ENCODE data around the gene MCTP1. TPM values are rescaled to one million over a fixed set of nuclear protein-coding genes. Genes with fewer than 3 reads are reported as not detected.
"Not testable (repeated sequence)": the region's sequence is repeated elsewhere in the genome, so short reads cannot be mapped to it uniquely, and the experiment has no call there.

Gene MCTP1
- total RNA-seq, 2 donors from 2014 or later: 0.28 to 1.2 TPM

DNA sequence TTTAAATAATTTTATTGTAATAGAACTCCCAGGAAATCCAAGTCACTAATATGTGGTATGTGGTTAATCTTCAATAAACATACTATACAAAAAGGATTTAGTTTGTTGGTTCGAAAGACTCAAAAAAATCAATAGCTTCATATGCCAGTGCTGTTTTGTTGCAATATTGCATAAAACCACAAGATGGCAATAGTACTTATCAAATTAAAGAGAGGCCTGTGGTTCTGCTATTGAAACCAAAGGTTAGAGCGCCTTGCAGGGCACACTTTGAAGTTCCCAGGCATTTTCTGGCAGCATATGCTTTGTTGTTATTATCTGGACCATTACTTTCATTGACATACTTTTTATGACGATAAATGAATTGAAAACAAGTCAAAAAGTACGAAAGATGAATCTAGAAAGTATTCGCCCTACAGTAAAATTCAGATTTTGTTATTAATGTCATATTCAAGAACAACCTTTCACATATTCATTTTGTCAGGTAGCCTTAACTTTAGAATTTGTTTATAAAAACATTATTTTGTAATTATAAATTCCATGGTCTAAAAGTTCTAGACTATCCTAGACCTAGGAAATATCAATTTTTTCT is 316.3 kb downstream of the MCTP1 start:
- peak in 1 of 2 donors; percentile 21 for DNase-seq
- H3K27me3 Mint-ChIP-seq (ENCODE audit: low read depth): peaks cover 6% of the 10 kb centered on the region
- no peak overlapping the region for H3K4me3 Mint-ChIP-seq
- no peaks in the 10 kb centered on the region for H3K9me3 Mint-ChIP-seq
- H3K27ac Mint-ChIP-seq: no peak overlapping the region
- H3K36me3 Mint-ChIP-seq (ENCODE audit: insufficient read depth in 2 of 2): no peaks in the 10 kb centered on the region
- H3K4me1 Mint-ChIP-seq (ENCODE audit: low read depth): no peaks in the 10 kb centered on the region
- ATAC-seq (replicated peaks in 1 of 2): peak; percentile 39 to 46

DNA sequence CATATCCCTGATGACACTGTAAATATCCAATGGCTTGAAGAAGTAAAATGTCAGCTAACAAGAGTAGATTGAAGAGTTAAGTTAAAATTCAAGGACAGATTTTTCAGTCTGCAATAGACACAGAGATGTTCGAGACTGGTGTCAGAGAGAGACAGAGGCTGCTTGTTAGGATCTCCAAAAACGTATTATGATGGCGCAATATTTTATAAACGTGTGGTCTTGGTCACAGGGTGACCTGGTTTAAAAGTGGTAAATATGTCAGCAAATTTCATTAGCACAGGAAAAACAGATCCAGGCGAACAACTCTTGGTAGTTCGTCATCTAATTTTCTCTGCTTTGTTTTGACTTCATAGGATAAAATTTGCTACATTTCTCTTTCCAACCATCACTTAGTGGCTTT is 317.4 kb downstream of the MCTP1 start:
- DNase-seq (no peak), ATAC-seq (replicated peaks in 1 of 2) (no peak)
- no peaks in the 10 kb centered on the region for H3K4me1 Mint-ChIP-seq (ENCODE audit: low read depth)
- no peaks in the 10 kb centered on the region for H3K27me3 Mint-ChIP-seq (ENCODE audit: low read depth)
- H3K27ac Mint-ChIP-seq: no peak overlapping the region
- no peaks in the 10 kb centered on the region for H3K36me3 Mint-ChIP-seq (ENCODE audit: insufficient read depth in 2 of 2)
- no peaks in the 10 kb centered on the region for H3K9me3 Mint-ChIP-seq
- no peak overlapping the region for H3K4me3 Mint-ChIP-seq

DNA sequence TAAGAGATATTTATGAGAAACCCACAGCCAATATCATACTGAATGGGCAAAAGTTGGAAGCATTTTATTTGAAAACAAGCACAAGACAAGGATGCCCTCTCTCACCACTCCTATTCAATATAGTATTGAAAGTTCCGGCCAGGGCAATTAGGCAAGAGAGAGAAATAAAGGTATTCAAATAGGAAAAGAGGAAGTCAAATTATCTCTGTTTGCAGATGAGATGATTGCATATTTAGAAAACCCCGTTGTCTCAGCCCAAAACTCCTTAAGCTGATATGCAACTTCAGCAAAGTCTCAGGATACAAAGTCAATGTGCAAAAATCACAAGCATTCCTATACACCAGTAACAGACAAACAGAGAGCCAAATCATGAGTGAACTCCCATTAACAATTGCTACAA is 325.6 kb downstream of the MCTP1 start:
- H3K4me3 Mint-ChIP-seq; H3K36me3 Mint-ChIP-seq (ENCODE audit: insufficient read depth in 2 of 2); ATAC-seq (replicated peaks in 1 of 2); DNase-seq; H3K27me3 Mint-ChIP-seq (ENCODE audit: low read depth); H3K4me1 Mint-ChIP-seq (ENCODE audit: low read depth); H3K27ac Mint-ChIP-seq: not testable (repeated sequence)
- peaks cover 10 to 15% of the 10 kb centered on the region in 2 donors for H3K9me3 Mint-ChIP-seq

DNA sequence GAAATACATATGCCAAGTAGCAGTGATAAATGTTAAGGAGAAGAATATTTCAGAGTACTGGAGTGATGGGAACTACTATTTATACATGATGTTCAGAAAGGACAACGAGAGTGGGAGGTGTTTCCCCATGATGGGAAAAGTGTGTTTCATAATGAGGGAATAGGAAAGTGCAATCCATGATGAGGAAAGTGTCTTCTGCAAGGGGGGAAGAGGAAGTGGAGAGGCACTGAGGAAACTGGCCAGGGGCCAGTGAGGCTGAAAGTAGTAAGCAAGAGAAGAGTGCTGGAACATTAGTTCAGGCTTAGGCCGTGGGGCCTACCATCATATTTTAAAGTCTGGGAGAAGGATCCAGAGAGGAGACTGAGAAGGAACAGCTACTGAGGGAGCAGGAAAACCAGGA is 339.2 kb downstream of the MCTP1 start:
- no peaks in the 10 kb centered on the region for H3K27me3 Mint-ChIP-seq (ENCODE audit: low read depth)
- no peaks in the 10 kb centered on the region for H3K9me3 Mint-ChIP-seq
- H3K4me3 Mint-ChIP-seq: no peak overlapping the region
- H3K27ac Mint-ChIP-seq: no peak overlapping the region
- no peak for ATAC-seq (replicated peaks in 1 of 2)
- DNase-seq: no peak
- no peaks in the 10 kb centered on the region for H3K4me1 Mint-ChIP-seq (ENCODE audit: low read depth)
- no peaks in the 10 kb centered on the region for H3K36me3 Mint-ChIP-seq (ENCODE audit: insufficient read depth in 2 of 2)

DNA sequence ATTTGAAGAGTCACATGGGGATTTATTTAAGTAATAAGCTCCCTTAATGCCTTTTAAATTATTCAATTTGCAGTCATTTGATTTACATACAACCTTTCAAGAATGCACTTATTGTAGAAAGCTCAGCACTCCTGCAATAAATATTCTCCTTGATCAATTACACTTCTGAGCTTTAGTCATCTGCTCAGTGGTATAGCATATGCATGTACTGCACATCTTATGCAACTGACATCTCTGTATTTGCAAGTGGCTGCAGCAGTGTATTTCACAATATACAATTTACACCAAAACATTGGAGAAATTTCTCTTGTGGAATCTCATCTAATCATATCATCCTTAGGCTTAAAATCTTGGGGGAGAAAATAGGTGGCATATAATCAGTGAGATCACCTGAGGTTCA is 340.7 kb downstream of the MCTP1 start:
- Mint-ChIP-seq H3K4me1 (ENCODE audit: low read depth) (no peaks in the 10 kb centered on the region), H3K36me3 (ENCODE audit: insufficient read depth in 2 of 2) (no peaks in the 10 kb centered on the region), H3K4me3 (no peak overlapping the region), H3K9me3 (no peaks in the 10 kb centered on the region), H3K27ac (no peak overlapping the region), H3K27me3 (ENCODE audit: low read depth) (no peaks in the 10 kb centered on the region)
- ATAC-seq (replicated peaks in 1 of 2): no peak
- no peak for DNase-seq

DNA sequence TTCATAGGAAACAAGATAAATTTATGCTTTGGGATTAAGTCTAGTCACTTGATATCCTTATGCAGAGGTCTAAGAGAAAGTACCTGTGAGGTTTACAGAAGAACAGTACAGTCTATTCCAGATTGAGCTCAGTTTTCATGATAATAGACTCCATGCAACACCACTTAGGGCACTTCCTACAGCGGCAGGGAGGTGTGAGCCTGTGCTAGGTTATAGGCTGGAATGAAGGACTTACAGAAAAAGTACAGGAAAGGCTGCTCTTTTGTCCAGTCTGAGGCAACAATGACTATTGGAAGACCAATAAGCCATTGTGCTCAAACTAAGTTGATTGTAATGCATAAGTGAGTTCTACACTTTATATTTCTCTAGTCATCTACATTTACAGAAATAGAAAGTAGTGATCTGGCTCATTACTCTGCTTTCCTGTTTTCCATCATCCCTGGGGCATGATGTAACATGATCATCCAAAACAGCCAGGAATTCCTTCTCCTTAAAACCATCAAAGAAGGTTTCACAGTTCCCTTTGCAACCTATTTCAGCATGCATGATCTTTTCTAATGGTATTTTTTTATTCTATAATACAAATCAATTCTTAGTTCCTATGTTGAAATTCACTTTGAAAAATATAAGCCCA is 343.7 kb downstream of the MCTP1 start:
- no peak overlapping the region for H3K27ac Mint-ChIP-seq
- DNase-seq (no peak), ATAC-seq (replicated peaks in 1 of 2) (no peak)

DNA sequence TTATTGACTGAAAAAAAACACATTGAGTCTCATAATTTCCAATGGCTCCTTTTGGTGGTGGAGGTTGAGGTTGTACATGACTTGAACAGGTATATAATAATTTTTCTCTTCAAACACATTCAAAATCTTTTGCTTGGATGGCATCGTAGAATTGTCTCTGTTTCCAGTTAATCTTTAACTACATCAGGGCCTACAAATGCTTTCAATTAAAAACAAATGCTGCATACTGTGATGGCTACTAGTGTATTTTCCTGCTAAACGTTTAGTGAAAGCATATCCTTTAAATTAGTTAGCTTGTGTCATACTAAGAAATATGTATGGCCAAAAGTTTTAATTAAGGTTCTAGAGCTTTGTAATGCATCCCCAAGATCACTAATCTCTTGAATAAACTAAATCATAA is 352.6 kb downstream of the MCTP1 start:
- DNase-seq (no peak), ATAC-seq (replicated peaks in 1 of 2) (no peak)
- H3K27ac Mint-ChIP-seq: no peak overlapping the region
- no peaks in the 10 kb centered on the region for H3K9me3 Mint-ChIP-seq
- no peaks in the 10 kb centered on the region for H3K27me3 Mint-ChIP-seq (ENCODE audit: low read depth)
- no peaks in the 10 kb centered on the region for H3K36me3 Mint-ChIP-seq (ENCODE audit: insufficient read depth in 2 of 2)
- H3K4me3 Mint-ChIP-seq: no peak overlapping the region
- H3K4me1 Mint-ChIP-seq (ENCODE audit: low read depth): no peaks in the 10 kb centered on the region

More for the DNA sequence above, 343.7 kb downstream of the MCTP1 start:
- Mint-ChIP-seq H3K36me3 (ENCODE audit: insufficient read depth in 2 of 2) (no peaks in the 10 kb centered on the region), H3K4me1 (ENCODE audit: low read depth) (no peaks in the 10 kb centered on the region), H3K4me3 (no peak overlapping the region), H3K9me3 (no peaks in the 10 kb centered on the region), H3K27me3 (ENCODE audit: low read depth) (no peaks in the 10 kb centered on the region)

DNA sequence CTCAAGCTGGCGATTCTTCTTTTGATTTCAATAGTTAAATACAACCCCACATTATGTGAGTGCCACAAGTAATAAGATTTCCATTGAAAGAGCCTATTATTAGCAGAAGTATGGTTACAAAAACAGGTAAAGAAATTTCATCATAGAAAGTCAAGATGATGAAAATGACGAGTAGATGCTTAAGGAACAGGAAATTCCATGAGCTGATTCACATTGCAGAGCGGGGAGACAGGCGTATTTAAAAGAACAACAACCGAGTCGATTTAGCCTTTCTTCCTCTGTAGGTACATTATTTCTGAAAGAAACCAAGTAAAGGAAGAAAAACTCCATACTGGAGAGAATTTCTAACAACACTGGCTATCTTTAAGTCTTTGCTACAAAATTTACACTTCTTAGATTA is 356.0 kb downstream of the MCTP1 start:
- DNase-seq: no peak
- Mint-ChIP-seq H3K36me3 (ENCODE audit: insufficient read depth in 2 of 2) (no peaks in the 10 kb centered on the region), H3K4me1 (ENCODE audit: low read depth) (no peaks in the 10 kb centered on the region), H3K9me3 (no peaks in the 10 kb centered on the region), H3K4me3 (no peak overlapping the region), H3K27me3 (ENCODE audit: low read depth) (no peaks in the 10 kb centered on the region), H3K27ac (no peak overlapping the region)
- ATAC-seq (replicated peaks in 1 of 2): no peak

DNA sequence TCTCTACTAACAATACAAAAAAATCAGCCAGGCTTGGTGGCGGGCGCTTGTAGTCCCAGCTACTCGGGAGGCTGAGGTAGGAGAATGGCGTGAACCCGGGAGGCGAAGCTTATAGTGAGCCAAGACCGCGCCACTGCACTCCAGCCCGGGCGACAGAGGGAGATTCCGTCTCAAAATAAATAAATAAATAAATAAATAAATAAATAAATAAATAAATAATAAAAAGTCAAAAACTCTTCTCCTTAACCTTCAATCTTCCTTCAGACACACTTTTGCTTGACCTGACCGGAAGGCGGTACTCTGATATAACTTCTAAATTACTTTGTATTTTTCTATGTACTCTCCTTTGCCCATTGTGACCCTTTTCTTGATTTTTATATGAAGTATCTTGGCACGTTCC is 364.3 kb downstream of the MCTP1 start:
- no peaks in the 10 kb centered on the region for H3K4me1 Mint-ChIP-seq (ENCODE audit: low read depth)
- DNase-seq: no peak
- no peaks in the 10 kb centered on the region for H3K9me3 Mint-ChIP-seq
- no peaks in the 10 kb centered on the region for H3K36me3 Mint-ChIP-seq (ENCODE audit: insufficient read depth in 2 of 2)
- H3K27ac Mint-ChIP-seq: no peak overlapping the region
- no peak overlapping the region for H3K4me3 Mint-ChIP-seq
- no peaks in the 10 kb centered on the region for H3K27me3 Mint-ChIP-seq (ENCODE audit: low read depth)
- no peak for ATAC-seq (replicated peaks in 1 of 2)

DNA sequence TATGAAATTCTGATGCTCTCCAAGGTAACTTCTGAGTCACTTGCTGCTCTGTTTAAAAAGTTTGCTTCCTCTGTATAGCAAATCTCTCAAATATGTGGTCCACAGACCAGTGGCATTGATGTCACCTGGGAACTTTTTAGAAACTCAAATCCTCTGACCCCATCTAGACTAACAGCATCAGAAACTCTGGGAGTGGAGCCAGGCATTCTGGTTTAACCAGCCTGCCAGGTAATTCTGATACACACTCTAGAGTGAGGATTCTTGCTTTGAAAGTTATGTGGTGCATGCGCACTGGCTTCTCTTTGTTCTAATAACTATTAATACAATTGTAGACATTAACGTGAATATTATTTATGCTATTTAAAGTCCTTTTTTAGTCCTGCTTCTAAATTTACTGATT is 368.3 kb downstream of the MCTP1 start:
- DNase-seq (no peak), ATAC-seq (replicated peaks in 1 of 2) (no peak)
- Mint-ChIP-seq H3K27ac (no peak overlapping the region), H3K4me3 (no peak overlapping the region), H3K27me3 (ENCODE audit: low read depth) (no peaks in the 10 kb centered on the region), H3K36me3 (ENCODE audit: insufficient read depth in 2 of 2) (no peaks in the 10 kb centered on the region), H3K9me3 (no peaks in the 10 kb centered on the region), H3K4me1 (ENCODE audit: low read depth) (no peaks in the 10 kb centered on the region)

DNA sequence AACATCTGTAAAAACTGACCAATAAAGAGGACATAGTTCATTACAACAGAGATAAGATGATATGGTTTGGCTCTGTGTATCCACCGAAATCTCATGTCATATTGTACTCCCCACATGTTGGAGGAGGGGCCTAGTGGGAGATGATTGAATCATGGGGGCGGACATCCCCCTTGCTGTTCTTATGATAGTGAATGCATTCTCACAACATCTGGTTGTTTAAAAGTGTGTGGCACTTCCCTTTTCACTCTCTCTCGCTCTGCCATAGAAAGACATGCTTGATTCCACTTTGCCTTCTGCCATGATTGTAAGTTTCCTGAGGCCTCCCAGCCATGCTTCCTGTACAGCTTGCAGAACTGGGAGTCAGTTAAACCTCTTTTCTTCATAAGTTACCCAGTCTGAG is 373.6 kb downstream of the MCTP1 start:
- Mint-ChIP-seq H3K36me3 (ENCODE audit: insufficient read depth in 2 of 2) (no peaks in the 10 kb centered on the region), H3K4me3 (no peak overlapping the region), H3K27ac (no peak overlapping the region), H3K9me3 (no peaks in the 10 kb centered on the region), H3K4me1 (ENCODE audit: low read depth) (no peaks in the 10 kb centered on the region), H3K27me3 (ENCODE audit: low read depth) (no peaks in the 10 kb centered on the region)
- no peak for ATAC-seq (replicated peaks in 1 of 2)
- DNase-seq: no peak

DNA sequence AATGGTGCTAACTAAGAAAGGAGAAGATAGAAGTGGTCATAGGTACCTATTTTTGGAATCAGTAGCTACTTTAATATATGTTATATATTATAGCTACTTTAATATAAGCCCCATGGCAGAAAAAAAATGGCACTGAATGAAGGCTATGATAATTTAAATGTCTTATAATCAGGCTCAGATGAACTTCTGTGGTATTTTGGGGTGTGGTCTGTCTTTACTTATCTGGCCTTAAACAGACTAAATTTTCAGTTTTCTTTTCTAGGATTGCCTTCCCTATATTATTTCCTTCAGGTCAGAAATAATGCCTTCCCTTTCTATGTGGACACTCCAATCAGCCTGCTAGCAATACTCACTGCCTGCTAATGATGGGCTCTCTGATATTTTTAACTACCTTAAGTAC is 374.2 kb downstream of the MCTP1 start:
- H3K36me3 Mint-ChIP-seq (ENCODE audit: insufficient read depth in 2 of 2): no peaks in the 10 kb centered on the region
- no peaks in the 10 kb centered on the region for H3K9me3 Mint-ChIP-seq
- H3K27ac Mint-ChIP-seq: no peak overlapping the region
- DNase-seq (no peak), ATAC-seq (replicated peaks in 1 of 2) (no peak)
- no peak overlapping the region for H3K4me3 Mint-ChIP-seq
- no peaks in the 10 kb centered on the region for H3K4me1 Mint-ChIP-seq (ENCODE audit: low read depth)
- H3K27me3 Mint-ChIP-seq (ENCODE audit: low read depth): no peaks in the 10 kb centered on the region

DNA sequence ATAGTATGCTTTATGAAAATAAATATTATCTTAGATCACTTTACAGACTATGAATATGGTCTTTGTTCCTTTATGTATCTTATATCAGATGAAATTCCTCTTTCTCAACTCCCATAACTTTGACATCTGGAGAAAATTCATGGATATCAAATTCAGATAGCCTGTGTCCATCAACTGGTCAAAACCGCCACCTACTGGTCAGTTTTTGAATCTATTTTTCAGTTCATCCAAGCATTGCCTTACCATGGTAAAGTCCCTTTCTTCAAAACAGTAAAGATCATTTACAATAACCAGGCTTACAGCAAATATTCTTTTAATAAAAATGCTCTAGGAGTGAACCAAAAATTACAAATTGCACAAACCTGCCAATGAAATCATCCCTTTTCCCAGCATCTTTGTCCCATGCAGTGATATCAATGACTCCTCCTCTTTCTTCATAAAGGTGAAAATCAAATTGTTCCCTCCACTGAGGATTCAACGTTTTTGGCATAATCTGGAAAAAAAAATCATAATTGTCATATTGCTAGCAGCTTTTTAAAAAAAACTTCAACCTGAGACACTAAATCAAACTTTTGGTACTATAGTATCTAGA is 375.9 kb downstream of the MCTP1 start:
- H3K4me1 Mint-ChIP-seq (ENCODE audit: low read depth): no peaks in the 10 kb centered on the region
- ATAC-seq (replicated peaks in 1 of 2) (no peak), DNase-seq (peak in 1 of 2 donors; percentile 2)
- no peak overlapping the region for H3K27ac Mint-ChIP-seq
- no peak overlapping the region for H3K4me3 Mint-ChIP-seq
- no peaks in the 10 kb centered on the region for H3K27me3 Mint-ChIP-seq (ENCODE audit: low read depth)
- no peaks in the 10 kb centered on the region for H3K36me3 Mint-ChIP-seq (ENCODE audit: insufficient read depth in 2 of 2)
- H3K9me3 Mint-ChIP-seq: no peaks in the 10 kb centered on the region

DNA sequence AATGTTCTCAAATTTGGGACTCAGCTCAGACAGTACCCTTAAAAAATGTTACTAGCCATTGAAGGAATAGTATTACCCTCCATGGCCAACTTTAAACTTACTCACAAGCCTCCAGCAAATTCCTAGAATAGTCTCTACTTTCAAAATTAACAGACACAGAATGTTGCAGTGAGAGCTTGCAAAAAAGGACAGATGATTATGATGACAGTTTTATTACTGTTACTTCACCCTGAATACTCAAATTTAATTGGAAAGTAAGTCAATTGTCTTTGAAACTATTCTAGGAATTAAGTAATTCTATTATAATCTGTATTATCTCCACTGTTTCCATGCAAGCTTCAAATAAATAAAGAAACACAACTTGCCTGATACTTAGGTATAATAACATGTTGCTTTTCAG is 378.1 kb downstream of the MCTP1 start:
- H3K9me3 Mint-ChIP-seq: no peaks in the 10 kb centered on the region
- H3K4me1 Mint-ChIP-seq (ENCODE audit: low read depth): no peaks in the 10 kb centered on the region
- H3K27ac Mint-ChIP-seq: no peak overlapping the region
- no peaks in the 10 kb centered on the region for H3K36me3 Mint-ChIP-seq (ENCODE audit: insufficient read depth in 2 of 2)
- H3K4me3 Mint-ChIP-seq: no peak overlapping the region
- ATAC-seq (replicated peaks in 1 of 2) (no peak), DNase-seq (no peak)
- no peaks in the 10 kb centered on the region for H3K27me3 Mint-ChIP-seq (ENCODE audit: low read depth)

Measured in activated T-cell treated with anti-CD3 and anti-CD28 coated beads, Interleukin-2, amount 50 U/mL, for 72 hours (primary cell).